ENCODE measurements around the gene CARS1. TPM values are rescaled to one million over a fixed set of nuclear protein-coding genes. Genes with fewer than 3 reads are reported as not detected.

Gene CARS1
- total RNA-seq, 4 donors from 2014 or later: 38.1 to 66.5 (median 40.9) TPM

- TF ChIP-seq POLR2A (IDR thresholded peaks at IDR 0.05): no peak
- no peak for TF ChIP-seq EP300 (IDR thresholded peaks at IDR 0.05)
- TF ChIP-seq POLR2AphosphoS5 (IDR thresholded peaks at IDR 0.05): no peak
- TF ChIP-seq CTCF (IDR thresholded peaks at IDR 0.05): no peak
- DNase-seq (ENCODE audit: low spot score in 2 of 2): no peak
Measured at GRCh38 chr11:3052109-3052479, 5.1 kb downstream of the CARS1 start.

GRCh38 chr11:3051196-3052108, 5.8 kb downstream of the CARS1 start:
- H3K27ac ChIP-seq: no peak overlapping the region
- no peaks in the 10 kb centered on the region for H3K9me3 ChIP-seq
- peaks cover 12% of the 10 kb centered on the region for H3K36me3 ChIP-seq
- no peak overlapping the region for H3K4me3 ChIP-seq
- WGBS: 85% methylated on average over 13 of the region's 13 CpGs
- TF ChIP-seq EP300 (IDR thresholded peaks at IDR 0.05) (no peak), CTCF (IDR thresholded peaks at IDR 0.05) (no peak), POLR2A (IDR thresholded peaks at IDR 0.05) (no peak), POLR2AphosphoS5 (IDR thresholded peaks at IDR 0.05) (no peak)
- peaks cover 50% of the 10 kb centered on the region for H3K4me1 ChIP-seq
- H3K27me3 ChIP-seq: no peaks in the 10 kb centered on the region
- DNase-seq (ENCODE audit: low spot score in 2 of 2): no peak

More at GRCh38 chr11:3052109-3052479, 5.1 kb downstream of the CARS1 start:
- peaks cover 53% of the 10 kb centered on the region for H3K4me1 ChIP-seq
- H3K27ac ChIP-seq: no peak overlapping the region
- no peaks in the 10 kb centered on the region for H3K27me3 ChIP-seq
- 67% methylated on average over 14 of the region's 14 CpGs for WGBS
- H3K4me3 ChIP-seq: no peak overlapping the region
- peaks cover 12% of the 10 kb centered on the region for H3K36me3 ChIP-seq
- no peaks in the 10 kb centered on the region for H3K9me3 ChIP-seq

DNA sequence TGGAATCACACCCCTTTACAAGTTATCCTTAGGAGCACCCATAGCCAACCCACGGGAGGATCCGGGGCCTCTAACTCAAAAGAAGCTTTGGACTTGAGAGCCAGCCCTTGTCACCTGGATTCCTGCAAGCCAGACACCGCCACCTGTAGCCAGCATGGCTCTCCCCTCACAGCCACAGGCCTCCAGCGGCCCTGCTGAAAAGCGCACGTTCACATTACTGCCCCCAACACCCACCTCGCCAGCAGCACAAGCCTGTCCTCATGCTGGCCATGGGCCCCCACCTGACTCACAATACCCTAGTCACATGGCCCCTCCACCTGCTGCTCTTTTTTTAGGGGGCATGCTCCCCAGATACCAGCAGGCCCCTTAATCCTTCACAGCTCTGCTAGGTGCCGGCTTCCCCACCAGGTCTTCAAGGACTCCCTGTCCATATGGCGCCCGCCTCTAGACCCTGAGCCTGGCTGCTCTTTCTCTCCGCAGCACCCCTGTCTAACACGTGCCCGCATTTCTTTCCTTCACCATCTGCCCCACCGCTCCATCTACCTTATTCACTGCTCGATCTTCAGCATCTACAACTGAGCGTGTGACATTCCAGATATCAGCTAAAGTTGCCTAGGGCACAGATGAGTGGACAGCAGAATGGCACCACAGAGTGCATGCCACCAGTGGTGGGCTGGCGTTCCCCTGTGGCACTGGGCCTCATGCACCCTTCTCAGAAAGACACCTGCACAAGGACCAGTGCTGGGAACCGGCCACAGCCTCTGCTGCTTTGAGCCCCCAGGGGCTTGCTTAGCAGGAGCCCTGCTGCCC, 6.6 kb downstream of the CARS1 start:
- TF ChIP-seq POLR2AphosphoS5 (IDR thresholded peaks at IDR 0.05) (no peak), CTCF (IDR thresholded peaks at IDR 0.05) (no peak), EP300 (IDR thresholded peaks at IDR 0.05) (no peak), POLR2A (IDR thresholded peaks at IDR 0.05) (no peak)
- no peaks in the 10 kb centered on the region for H3K27me3 ChIP-seq
- WGBS: 93% methylated on average over 18 of the region's 18 CpGs
- peaks cover 41% of the 10 kb centered on the region for H3K4me1 ChIP-seq
- no peaks in the 10 kb centered on the region for H3K9me3 ChIP-seq
- DNase-seq (ENCODE audit: low spot score in 2 of 2): peak in 1 of 2 donors; percentile 61
- no peak overlapping the region for H3K4me3 ChIP-seq
- peak overlapping the region; percentile 30 for H3K27ac ChIP-seq
- H3K36me3 ChIP-seq: peaks cover 16% of the 10 kb centered on the region

GRCh38 chr11:3049430-3050243, 7.6 kb downstream of the CARS1 start:
- peak; percentile 91 to 94 for DNase-seq (ENCODE audit: low spot score in 2 of 2)
- WGBS: 25% methylated on average over 8 of the region's 18 CpGs
- H3K9me3 ChIP-seq: no peaks in the 10 kb centered on the region
- peak overlapping the region; percentile 67 for H3K27ac ChIP-seq
- H3K27me3 ChIP-seq: no peaks in the 10 kb centered on the region
- H3K4me1 ChIP-seq: peaks cover 35% of the 10 kb centered on the region
- TF ChIP-seq POLR2AphosphoS5 (IDR thresholded peaks at IDR 0.05) (peak; percentile 54 to 92 (median 71)), EP300 (IDR thresholded peaks at IDR 0.05) (no peak), CTCF (IDR thresholded peaks at IDR 0.05) (peak in 1 of 2 donors; percentile 37)
- peak overlapping the region; percentile 11 for H3K4me3 ChIP-seq
- peaks cover 24% of the 10 kb centered on the region for H3K36me3 ChIP-seq

All from suprapubic skin (tissue), 4 donors.